A549 (cell line): ENCODE data around the gene LAP3.

Experiments
- CBX8 ChIP-seq: fragments of 200-600 bp; sonication (generic); IDR thresholded peaks from 2 replicates; pipeline ENCODE4 v1.6.1; 2016
- FOSL2 ChIP-seq, 2 experiments: fragments of 450-650 bp in 1 of 2; fragments of >200 bp in 1 of 2; sonication (Bioruptor Twin) in 1 of 2; formaldehyde crosslinking; IDR thresholded peaks; 2 replicates each; pipeline versions ENCODE4 v1.5.0 to v1.6.1; 2016 to 2020; ENCODE audit warnings: mild to moderate bottlenecking in 1 of 2, moderate library complexity in 1 of 2
- HOXA7 ChIP-seq: fragments of 250-450 bp; sonication (Bioruptor Pico); IDR thresholded peaks from 2 replicates; pipeline ENCODE4 v1.5.0; 2020; ENCODE audit warnings: mild to moderate bottlenecking, moderate library complexity
- JUN ChIP-seq, 2 experiments: fragments of >200 bp; sonication (Bioruptor Twin); formaldehyde crosslinking; IDR thresholded peaks; 2 replicates in 1 of 2; 3 replicates in 1 of 2; pipeline ENCODE4 v1.6.1; 2016 to 2017
- KDM1A ChIP-seq: fragments of 200-600 bp; sonication (generic); IDR thresholded peaks from 2 replicates; pipeline ENCODE4 v1.6.1; 2016; ENCODE audit warnings: low read depth, mild to moderate bottlenecking
- NR3C1 ChIP-seq: fragments of >200 bp; sonication (Bioruptor Twin); formaldehyde crosslinking; IDR thresholded peaks from 3 replicates; pipeline ENCODE4 v1.6.1; 2017
- POLR2A ChIP-seq: IDR thresholded peaks from 2 replicates; pipeline ENCODE4 v1.6.1; 2012; ENCODE audit warnings: mild to moderate bottlenecking, low read length
- RARB ChIP-seq: fragments of 250-450 bp; sonication (Bioruptor Pico); IDR thresholded peaks from 2 replicates; pipeline ENCODE4 v1.8.0; 2021; ENCODE audit warnings: mild to moderate bottlenecking, moderate library complexity
- RCOR1 ChIP-seq: fragments of 150-350 bp; IDR thresholded peaks from 2 replicates; pipeline ENCODE4 v1.6.1; 2014; ENCODE audit warnings: antibody characterized with exemption, low read length, low read depth
- TP53 ChIP-seq: fragments of 250-450 bp; sonication (Bioruptor Pico); IDR thresholded peaks from 2 replicates; pipeline ENCODE4 v1.5.0; 2021; ENCODE audit warnings: mild to moderate bottlenecking, moderate library complexity
- TF ChIP-seq, protein P1 (sequence below): fragments of >200 bp; sonication (Bioruptor Twin); formaldehyde crosslinking; IDR thresholded peaks from 3 replicates; pipeline ENCODE4 v1.5.1; 2016
- TF ChIP-seq, protein P2 (sequence below): fragments of 200-600 bp; sonication (generic); IDR thresholded peaks from 2 replicates; pipeline ENCODE4 v1.6.1; 2016; ENCODE audit warnings: antibody characterized with exemption, mild to moderate bottlenecking, moderate library complexity
- TF ChIP-seq, protein P3 (sequence below): IDR thresholded peaks from 2 replicates; pipeline ENCODE4 v1.6.1; 2012
- TF ChIP-seq, protein P4 (sequence below): IDR thresholded peaks from 2 replicates; pipeline ENCODE4 v1.6.1; 2012; ENCODE audit warnings: low read depth, borderline replicate concordance

DNA sequence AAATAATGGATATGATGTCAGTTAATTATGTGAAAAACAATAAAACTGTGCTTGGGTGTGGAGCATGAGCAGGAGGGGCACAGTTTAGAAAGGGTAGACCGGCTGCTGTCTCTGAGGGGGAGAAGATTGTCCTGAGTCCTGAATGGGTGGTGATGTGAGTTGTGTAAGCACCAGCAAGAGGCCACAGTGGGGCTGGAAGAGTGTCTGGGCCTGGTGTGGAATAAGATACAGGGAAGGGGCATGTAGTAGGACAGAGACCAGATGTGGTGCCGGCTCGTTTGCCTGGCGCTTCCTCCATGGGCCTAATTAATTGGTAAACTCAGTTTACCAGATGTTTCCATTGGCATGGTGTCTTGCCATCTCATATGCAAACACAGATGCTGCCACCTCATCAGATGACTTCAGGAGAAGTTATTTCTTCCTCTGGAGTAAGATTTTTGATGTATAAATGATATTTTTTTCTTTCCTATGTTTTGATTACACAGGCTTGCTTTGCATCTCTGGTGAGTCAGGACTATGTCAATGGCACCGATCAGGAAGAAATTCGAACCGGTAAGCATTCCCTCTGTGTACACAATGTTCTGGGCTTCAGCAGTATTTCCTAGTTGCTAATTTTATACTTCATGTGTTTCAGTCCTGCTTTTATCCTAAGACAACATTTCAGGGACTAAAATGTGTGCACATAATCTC lies 42.6 kb downstream of the LAP3 start:
- TF ChIP-seq, protein P1, sequence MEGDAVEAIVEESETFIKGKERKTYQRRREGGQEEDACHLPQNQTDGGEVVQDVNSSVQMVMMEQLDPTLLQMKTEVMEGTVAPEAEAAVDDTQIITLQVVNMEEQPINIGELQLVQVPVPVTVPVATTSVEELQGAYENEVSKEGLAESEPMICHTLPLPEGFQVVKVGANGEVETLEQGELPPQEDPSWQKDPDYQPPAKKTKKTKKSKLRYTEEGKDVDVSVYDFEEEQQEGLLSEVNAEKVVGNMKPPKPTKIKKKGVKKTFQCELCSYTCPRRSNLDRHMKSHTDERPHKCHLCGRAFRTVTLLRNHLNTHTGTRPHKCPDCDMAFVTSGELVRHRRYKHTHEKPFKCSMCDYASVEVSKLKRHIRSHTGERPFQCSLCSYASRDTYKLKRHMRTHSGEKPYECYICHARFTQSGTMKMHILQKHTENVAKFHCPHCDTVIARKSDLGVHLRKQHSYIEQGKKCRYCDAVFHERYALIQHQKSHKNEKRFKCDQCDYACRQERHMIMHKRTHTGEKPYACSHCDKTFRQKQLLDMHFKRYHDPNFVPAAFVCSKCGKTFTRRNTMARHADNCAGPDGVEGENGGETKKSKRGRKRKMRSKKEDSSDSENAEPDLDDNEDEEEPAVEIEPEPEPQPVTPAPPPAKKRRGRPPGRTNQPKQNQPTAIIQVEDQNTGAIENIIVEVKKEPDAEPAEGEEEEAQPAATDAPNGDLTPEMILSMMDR, result no peak
- no peak for TF ChIP-seq JUN (IDR thresholded peaks at IDR 0.05)
- TF ChIP-seq, protein P2, sequence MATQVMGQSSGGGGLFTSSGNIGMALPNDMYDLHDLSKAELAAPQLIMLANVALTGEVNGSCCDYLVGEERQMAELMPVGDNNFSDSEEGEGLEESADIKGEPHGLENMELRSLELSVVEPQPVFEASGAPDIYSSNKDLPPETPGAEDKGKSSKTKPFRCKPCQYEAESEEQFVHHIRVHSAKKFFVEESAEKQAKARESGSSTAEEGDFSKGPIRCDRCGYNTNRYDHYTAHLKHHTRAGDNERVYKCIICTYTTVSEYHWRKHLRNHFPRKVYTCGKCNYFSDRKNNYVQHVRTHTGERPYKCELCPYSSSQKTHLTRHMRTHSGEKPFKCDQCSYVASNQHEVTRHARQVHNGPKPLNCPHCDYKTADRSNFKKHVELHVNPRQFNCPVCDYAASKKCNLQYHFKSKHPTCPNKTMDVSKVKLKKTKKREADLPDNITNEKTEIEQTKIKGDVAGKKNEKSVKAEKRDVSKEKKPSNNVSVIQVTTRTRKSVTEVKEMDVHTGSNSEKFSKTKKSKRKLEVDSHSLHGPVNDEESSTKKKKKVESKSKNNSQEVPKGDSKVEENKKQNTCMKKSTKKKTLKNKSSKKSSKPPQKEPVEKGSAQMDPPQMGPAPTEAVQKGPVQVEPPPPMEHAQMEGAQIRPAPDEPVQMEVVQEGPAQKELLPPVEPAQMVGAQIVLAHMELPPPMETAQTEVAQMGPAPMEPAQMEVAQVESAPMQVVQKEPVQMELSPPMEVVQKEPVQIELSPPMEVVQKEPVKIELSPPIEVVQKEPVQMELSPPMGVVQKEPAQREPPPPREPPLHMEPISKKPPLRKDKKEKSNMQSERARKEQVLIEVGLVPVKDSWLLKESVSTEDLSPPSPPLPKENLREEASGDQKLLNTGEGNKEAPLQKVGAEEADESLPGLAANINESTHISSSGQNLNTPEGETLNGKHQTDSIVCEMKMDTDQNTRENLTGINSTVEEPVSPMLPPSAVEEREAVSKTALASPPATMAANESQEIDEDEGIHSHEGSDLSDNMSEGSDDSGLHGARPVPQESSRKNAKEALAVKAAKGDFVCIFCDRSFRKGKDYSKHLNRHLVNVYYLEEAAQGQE, result no peak
- TF ChIP-seq POLR2A, result no peak
- TF ChIP-seq HOXA7 (CRISPR knock-in tag), result no peak
- no peak for TF ChIP-seq RARB (CRISPR knock-in tag)
- no peak for TF ChIP-seq FOSL2 (IDR thresholded peaks at IDR 0.05)
- TF ChIP-seq FOSL2 (CRISPR knock-in tag; IDR thresholded peaks at IDR 0.05), result no peak
- TF ChIP-seq, protein P3, sequence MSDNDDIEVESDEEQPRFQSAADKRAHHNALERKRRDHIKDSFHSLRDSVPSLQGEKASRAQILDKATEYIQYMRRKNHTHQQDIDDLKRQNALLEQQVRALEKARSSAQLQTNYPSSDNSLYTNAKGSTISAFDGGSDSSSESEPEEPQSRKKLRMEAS, result no peak
- no peak for TF ChIP-seq KDM1A
- TF ChIP-seq CBX8, result no peak
- TF ChIP-seq, protein P4, sequence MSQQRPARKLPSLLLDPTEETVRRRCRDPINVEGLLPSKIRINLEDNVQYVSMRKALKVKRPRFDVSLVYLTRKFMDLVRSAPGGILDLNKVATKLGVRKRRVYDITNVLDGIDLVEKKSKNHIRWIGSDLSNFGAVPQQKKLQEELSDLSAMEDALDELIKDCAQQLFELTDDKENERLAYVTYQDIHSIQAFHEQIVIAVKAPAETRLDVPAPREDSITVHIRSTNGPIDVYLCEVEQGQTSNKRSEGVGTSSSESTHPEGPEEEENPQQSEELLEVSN, result no peak
- TF ChIP-seq TP53 (CRISPR knock-in tag), result no peak
- TF ChIP-seq RCOR1, result no peak
- TF ChIP-seq NR3C1, result no peak
